CD4-positive, alpha-beta T cell (primary cell): ENCODE results near the gene SLC5A2. TPM values are rescaled to one million over a fixed set of nuclear protein-coding genes. Genes with fewer than 3 reads are reported as not detected.

Experiments
- ATAC-seq: fragments of 200-7000 bp; cut with Tn5 transposase; one replicate; pipeline ENCODE4 v1.10.0; 2022; ENCODE audit warnings: mild to moderate bottlenecking; ENCODE audit not compliant: poor library complexity
- CTCF ChIA-PET: fragments of 350-600 bp; sonication (Branson Sonifier 250); formaldehyde crosslinking; loops from one replicate; lab custom pipeline; 2021; ENCODE audit warnings: antibody characterized with exemption, inconsistent platforms; lab: Charles Lee
- POLR2A ChIA-PET: fragments of 350-600 bp; sonication (Branson Sonifier 250); formaldehyde crosslinking; loops from one replicate; lab custom pipeline; 2021; ENCODE audit warnings: antibody characterized with exemption, inconsistent platforms; lab: Charles Lee
- DNase-seq, 14 experiments: peaks; one replicate each; pipeline ENCODE4 v3.0.0-alpha.2; 2013 to 2020; ENCODE audit warnings: mixed read lengths in 2 of 14
- H3K27ac ChIP-seq, 2 donors: one replicate each; pipeline versions ENCODE4 v1.5.1 to v1.7.0; 2013; ENCODE audit warnings: low read length in 2 of 2, low read depth in 1 of 2, mild to moderate bottlenecking in 1 of 2
- H3K27me3 ChIP-seq, 2 experiments: 1 replicate in 1 of 2; 2 replicates in 1 of 2; pipeline versions ENCODE4 v1.6.1 to v1.7.0; 2013; ENCODE audit warnings: low read length in 2 of 2, control low read depth in 1 of 2, mild to moderate bottlenecking in 1 of 2, moderate library complexity in 1 of 2; ENCODE audit not compliant: insufficient read depth in 2 of 2, control insufficient read depth in 1 of 2
- H3K36me3 ChIP-seq: one replicate; pipeline ENCODE4 v1.6.1; 2013; ENCODE audit warnings: low read length, control low read depth; ENCODE audit not compliant: insufficient read depth
- H3K4me1 ChIP-seq: one replicate; pipeline ENCODE4 v1.6.1; 2013; ENCODE audit warnings: low read length, control low read depth; ENCODE audit not compliant: insufficient read depth
- H3K4me3 ChIP-seq: one replicate; pipeline ENCODE4 v1.5.1; 2013; ENCODE audit warnings: mild to moderate bottlenecking, low read length, moderate library complexity
- H3K9me3 ChIP-seq, 2 experiments: 1 replicate in 1 of 2; 2 replicates in 1 of 2; pipeline versions ENCODE4 v1.6.1 to v1.7.0; 2013; ENCODE audit warnings: low read length in 2 of 2, mild to moderate bottlenecking in 2 of 2, control low read depth in 1 of 2, moderate library complexity in 1 of 2; ENCODE audit not compliant: control insufficient read depth in 1 of 2, insufficient read depth in 1 of 2
- H3K27ac Mint-ChIP-seq: one replicate; pipeline ENCODE4 v1.8.0; 2020; ENCODE audit warnings: mixed read lengths
- H3K27me3 Mint-ChIP-seq: one replicate; pipeline ENCODE4 v1.8.0; 2021; ENCODE audit warnings: mixed read lengths
- H3K36me3 Mint-ChIP-seq: one replicate; pipeline ENCODE4 v1.8.0; 2021; ENCODE audit warnings: low read depth, mixed read lengths
- H3K4me1 Mint-ChIP-seq: one replicate; pipeline ENCODE4 v1.8.0; 2021; ENCODE audit warnings: low read depth, mixed read lengths
- H3K4me3 Mint-ChIP-seq: one replicate; pipeline ENCODE4 v1.8.0; 2020; ENCODE audit warnings: mild to moderate bottlenecking, mixed read lengths
- H3K9me3 Mint-ChIP-seq: one replicate; pipeline ENCODE4 v1.8.0; 2020; ENCODE audit warnings: mixed read lengths
- CTCF ChIP-seq: fragments of 200-600 bp; IDR thresholded peaks from one replicate; pipeline ENCODE4 v1.8.0; 2022; ENCODE audit warnings: antibody characterized with exemption, mild to moderate bottlenecking
- intact Hi-C, 2 experiments: fragments of 100-400 bp; cut with DNase I in 1 of 2; cut with micrococcal nuclease in 1 of 2; formaldehyde crosslinking; loops; one replicate each; pipeline versions ENCODE4 v1.15.1 to v1.9.0; 2023 to 2025; cut with DNase I, micrococcal nuclease
- total RNA-seq, 174 experiments: library from RNA in 2 of 174; stranded (reverse) in 2 of 174; gene quantifications; one replicate each; pipeline ENCODE4 v1.2.3 and lab custom pipeline; 2021 to 2026

Gene SLC5A2
- total RNA-seq, 2 experiments from 2014 or later, result 4.1 to 5.3 TPM

- peaks cover 17% of the 10 kb centered on the region for H3K4me1 Mint-ChIP-seq
- Histone ChIP-seq H3K27ac (no peak overlapping the region), H3K4me3 (no peak overlapping the region), H3K4me1 (peaks cover 14% of the 10 kb centered on the region), H3K36me3 (no peaks in the 10 kb centered on the region), H3K9me3 (no peaks in the 10 kb centered on the region), H3K27me3 (no peaks in the 10 kb centered on the region)
- no peak overlapping the region for H3K27ac Mint-ChIP-seq
- H3K27me3 Mint-ChIP-seq, result no peaks in the 10 kb centered on the region
- CTCF ChIA-PET, result no interaction called here
- intact Hi-C loops, result no loop called here
- TF ChIP-seq CTCF, result no peak
- ATAC-seq, result no peak
- POLR2A ChIA-PET, result no interaction called here
- no peaks in the 10 kb centered on the region for H3K9me3 Mint-ChIP-seq
- H3K4me3 Mint-ChIP-seq, result no peak overlapping the region
- no peak for DNase-seq
- H3K36me3 Mint-ChIP-seq, result peaks cover 5% of the 10 kb centered on the region
These were observed 31.0 kb downstream of the SLC5A2 start for GRCh38 chr16:31513884-31514283.

- ChIA-PET POLR2A (no interaction called here), CTCF (no interaction called here)
- DNase-seq (no peak), ATAC-seq (no peak)
- Mint-ChIP-seq H3K27ac (no peak overlapping the region), H3K36me3 (no peaks in the 10 kb centered on the region), H3K27me3 (no peaks in the 10 kb centered on the region), H3K4me1 (no peaks in the 10 kb centered on the region), H3K9me3 (no peaks in the 10 kb centered on the region), H3K4me3 (no peak overlapping the region)
- Histone ChIP-seq H3K4me1 (no peaks in the 10 kb centered on the region), H3K27ac (no peak overlapping the region), H3K27me3 (no peaks in the 10 kb centered on the region), H3K9me3 (no peaks in the 10 kb centered on the region), H3K36me3 (no peaks in the 10 kb centered on the region), H3K4me3 (no peak overlapping the region)
- no peak for TF ChIP-seq CTCF
- intact Hi-C loops, result no loop called here
These were observed 35.0 kb downstream of the SLC5A2 start for GRCh38 chr16:31517800-31518402.

GRCh38 chr16:31519759-31520431 is 37.0 kb downstream of the SLC5A2 start:
- ChIA-PET POLR2A (interaction anchor here (1.6 kb wide), 1 partner anchor 9 kb away, joined by 3 read pairs; no protein-coding TSS in a partner anchor), CTCF (no interaction called here)
- Histone ChIP-seq H3K36me3 (no peaks in the 10 kb centered on the region), H3K4me3 (no peak overlapping the region), H3K9me3 (no peaks in the 10 kb centered on the region), H3K27ac (no peak overlapping the region), H3K27me3 (no peaks in the 10 kb centered on the region), H3K4me1 (no peaks in the 10 kb centered on the region)
- Mint-ChIP-seq H3K4me1 (no peaks in the 10 kb centered on the region), H3K4me3 (no peak overlapping the region), H3K27me3 (no peaks in the 10 kb centered on the region), H3K27ac (no peak overlapping the region), H3K9me3 (no peaks in the 10 kb centered on the region), H3K36me3 (no peaks in the 10 kb centered on the region)
- no peak for DNase-seq
- ATAC-seq, result no peak
- TF ChIP-seq CTCF, result no peak
- intact Hi-C loops, result no loop called here
